Measurements from ENCODE around the gene APLF.
"Not testable (repeated sequence)": the region's sequence is repeated elsewhere in the genome, so short reads cannot be mapped to it uniquely, and the experiment has no call there.

The APLF gene

GRCh38 chr2:68472796-68473414, 5.5 kb downstream of the APLF start:
- no peak for DNase-seq (ENCODE audit: low read depth in 1 of 2, low spot score in 1 of 2)

- no peak for DNase-seq (ENCODE audit: low read depth in 1 of 2, low spot score in 1 of 2)
Observed at GRCh38 chr2:68475110-68475509, 7.7 kb downstream of the APLF start.

GRCh38 chr2:68475576-68475975, 8.2 kb downstream of the APLF start:
- no peak for DNase-seq (ENCODE audit: low read depth in 1 of 2, low spot score in 1 of 2)

- DNase-seq (ENCODE audit: low read depth in 1 of 2, low spot score in 1 of 2): no peak
Observed at GRCh38 chr2:68476454-68476853, 9.1 kb downstream of the APLF start.

GRCh38 chr2:68478688-68479087, 11.3 kb downstream of the APLF start:
- DNase-seq (ENCODE audit: low read depth in 1 of 2, low spot score in 1 of 2): no peak

- DNase-seq (ENCODE audit: low read depth in 1 of 2, low spot score in 1 of 2): no peak
Observed at GRCh38 chr2:68482296-68482820, 15.0 kb downstream of the APLF start.

- no peak for DNase-seq (ENCODE audit: low read depth in 1 of 2, low spot score in 1 of 2)
Observed at GRCh38 chr2:68483011-68483410, 15.6 kb downstream of the APLF start.

- no peak for DNase-seq (ENCODE audit: low read depth in 1 of 2, low spot score in 1 of 2)
Observed at GRCh38 chr2:68487773-68488355, 20.5 kb downstream of the APLF start.

- DNase-seq (ENCODE audit: low read depth in 1 of 2, low spot score in 1 of 2): not testable (repeated sequence)
Observed at GRCh38 chr2:68488605-68489004, 21.2 kb downstream of the APLF start.

- DNase-seq (ENCODE audit: low read depth in 1 of 2, low spot score in 1 of 2): no peak
Observed at GRCh38 chr2:68489282-68489681, 21.9 kb downstream of the APLF start.

GRCh38 chr2:68491582-68491981, 24.2 kb downstream of the APLF start:
- DNase-seq (ENCODE audit: low read depth in 1 of 2, low spot score in 1 of 2): no peak

- no peak for DNase-seq (ENCODE audit: low read depth in 1 of 2, low spot score in 1 of 2)
Observed at GRCh38 chr2:68499133-68499532, 31.7 kb downstream of the APLF start.

- DNase-seq (ENCODE audit: low read depth in 1 of 2, low spot score in 1 of 2): no peak
Observed at GRCh38 chr2:68500649-68501048, 33.3 kb downstream of the APLF start.

- DNase-seq (ENCODE audit: low read depth in 1 of 2, low spot score in 1 of 2): no peak
Observed at GRCh38 chr2:68501768-68502167, 34.4 kb downstream of the APLF start.

- DNase-seq (ENCODE audit: low read depth in 1 of 2, low spot score in 1 of 2): no peak
Observed at GRCh38 chr2:68505603-68506159, 38.3 kb downstream of the APLF start.

GRCh38 chr2:68506170-68506569, 38.8 kb downstream of the APLF start:
- DNase-seq (ENCODE audit: low read depth in 1 of 2, low spot score in 1 of 2): no peak

GRCh38 chr2:68512326-68512725, 44.9 kb downstream of the APLF start:
- no peak for DNase-seq (ENCODE audit: low read depth in 1 of 2, low spot score in 1 of 2)

- DNase-seq (ENCODE audit: low read depth in 1 of 2, low spot score in 1 of 2): no peak
Observed at GRCh38 chr2:68512966-68513365, 45.6 kb downstream of the APLF start.

GRCh38 chr2:68514316-68514929, 47.0 kb downstream of the APLF start:
- no peak for DNase-seq (ENCODE audit: low read depth in 1 of 2, low spot score in 1 of 2)

GRCh38 chr2:68516051-68516955, 48.9 kb downstream of the APLF start:
- DNase-seq (ENCODE audit: low read depth in 1 of 2, low spot score in 1 of 2): no peak

GRCh38 chr2:68519236-68519635, 51.9 kb downstream of the APLF start:
- no peak for DNase-seq (ENCODE audit: low read depth in 1 of 2, low spot score in 1 of 2)

All from activated T-helper 1 cell treated with anti-CD3 and anti-CD28 coated beads, Interleukin-2, amount 50 U/mL, for 16 hours (primary cell).